K562 (cell line): Measurements from ENCODE around the gene TMEM147. TPM values are rescaled to one million over a fixed set of nuclear protein-coding genes. Genes with fewer than 3 reads are reported as not detected.
A peak's percentile ranks its signal among the peaks of the same experiment; 100 is the strongest.

Source experiments
- BHLHE40 ChIP-seq: IDR thresholded peaks from 2 replicates; pipeline ENCODE4 v1.6.1; 2011; ENCODE audit warnings: low read length, improper control_type of control experiment
- C11orf30 ChIP-seq: fragments of 450-650 bp; IDR thresholded peaks from 2 replicates; pipeline ENCODE4 v1.6.1; 2016; ENCODE audit warnings: low read depth, mild to moderate bottlenecking
- CREB3 ChIP-seq: fragments of 450-650 bp; conservative IDR thresholded peaks from 2 replicates; pipeline ENCODE4 v1.6.1; 2016; ENCODE audit warnings: missing genetic modification characterization, low read depth, mild to moderate bottlenecking, missing compliant biosample characterization, moderate library complexity
- CTCF ChIP-seq, 3 experiments: IDR thresholded peaks in 2 of 3; conservative IDR thresholded peaks in 1 of 3; 2 replicates each; pipeline ENCODE4 v1.5.1; 2011 to 2012; ENCODE audit warnings: low read length in 3 of 3, mild to moderate bottlenecking in 3 of 3, control low read depth in 2 of 3, improper control_type of control experiment in 1 of 3, inconsistent platforms in 1 of 3, low read depth in 1 of 3, mixed read lengths in 1 of 3, moderate library complexity in 1 of 3; ENCODE audit not compliant: insufficient read depth in 2 of 3
- GABPA ChIP-seq: fragments of 200-800 bp; sonication (Bioruptor generic); conservative IDR thresholded peaks from 2 replicates; pipeline ENCODE4 v1.6.1; 2016; ENCODE audit warnings: low read depth, missing genetic modification characterization, missing compliant biosample characterization
- L3MBTL2 ChIP-seq: fragments of 450-650 bp; IDR thresholded peaks from 2 replicates; pipeline ENCODE4 v1.6.1; 2016; ENCODE audit warnings: mild to moderate bottlenecking, moderate library complexity
- MTA2 ChIP-seq: fragments of 450-650 bp; IDR thresholded peaks from 2 replicates; pipeline ENCODE4 v1.6.1; 2016; ENCODE audit warnings: low read depth
- NFE2 ChIP-seq: IDR thresholded peaks from 2 replicates; pipeline ENCODE4 v1.6.1; 2014; ENCODE audit warnings: antibody characterized with exemption, low read depth
- POLR2AphosphoS5 ChIP-seq: IDR thresholded peaks from 2 replicates; pipeline ENCODE4 v1.6.1; 2011; ENCODE audit warnings: mild to moderate bottlenecking, low read depth, low read length, moderate library complexity; ENCODE audit not compliant: control insufficient read depth, insufficient read depth
- POLR3A ChIP-seq: IDR thresholded peaks from 2 replicates; pipeline ENCODE4 v1.6.1; 2011; ENCODE audit warnings: borderline replicate concordance, mild to moderate bottlenecking, moderate library complexity; ENCODE audit not compliant: insufficient read length, insufficient read depth; ENCODE audit errors: extremely low read depth
- SIN3A ChIP-seq, 2 experiments: fragments of 150-350 bp in 1 of 2; IDR thresholded peaks; 2 replicates each; pipeline ENCODE4 v1.6.1; 2011 to 2016; ENCODE audit warnings: borderline replicate concordance in 2 of 2, low read depth in 2 of 2, low read length in 2 of 2, mild to moderate bottlenecking in 2 of 2, moderate library complexity in 2 of 2; ENCODE audit not compliant: control insufficient read depth in 1 of 2
- TEAD4 ChIP-seq, 2 experiments: sonication (generic) in 1 of 2; formaldehyde crosslinking in 1 of 2; IDR thresholded peaks; 2 replicates each; pipeline versions ENCODE4 v1.6.1 to v1.8.0; 2012 to 2022; ENCODE audit warnings: borderline replicate concordance in 1 of 2, inconsistent platforms in 1 of 2, low read length in 1 of 2, mild to moderate bottlenecking in 1 of 2, missing genetic modification reagents in 1 of 2
- YY1 ChIP-seq, 3 experiments: IDR thresholded peaks; 2 replicates each; pipeline ENCODE4 v1.6.1; 2011; ENCODE audit warnings: low read length in 2 of 3, mild to moderate bottlenecking in 2 of 3, moderate library complexity in 2 of 3, borderline replicate concordance in 1 of 3, control low read depth in 1 of 3, low read depth in 1 of 3; ENCODE audit not compliant: insufficient read depth in 3 of 3, insufficient replicate concordance in 2 of 3, control insufficient read depth in 1 of 3, insufficient read length in 1 of 3; ENCODE audit errors: extremely low read depth in 1 of 3
- polyA plus RNA-seq, 8 experiments: library from polyadenylated mRNA; depleted of rRNA in 4 of 8; stranded (reverse) in 5 of 8; unstranded in 3 of 8; fragments of >200 nt; fragmentation: Nextera tagmentation in 2 of 8; fragmentation: Illumina TruSeq in 1 of 8; extraction: Ambion mirVana in 2 of 8; extraction: Trizol in 1 of 8; gene quantifications; 2 replicates each; pipeline versions ENCODE4 v1.2.1 to v1.2.3, GENCODE V29; 2011 to 2014; ENCODE audit warnings: inconsistent platforms in 1 of 8, missing spikeins in 1 of 8
- total RNA-seq, 7 experiments: library from RNA; depleted of rRNA in 6 of 7; stranded (reverse); fragments of >200 nt in 6 of 7; fragmentation: Illumina TruSeq in 2 of 7; extraction: Trizol in 2 of 7; gene quantifications; 2 replicates each; pipeline versions ENCODE4 v1.2.1 to v1.2.3, GENCODE V29; 2011 to 2021; ENCODE audit warnings: low replicate concordance in 1 of 7
- TF ChIP-seq, protein P1 (sequence below): fragments of 250-450 bp; sonication (Bioruptor Pico); IDR thresholded peaks from 2 replicates; pipeline ENCODE4 v1.8.0; 2021; ENCODE audit warnings: moderate library complexity, mild to moderate bottlenecking, inconsistent platforms
- TF ChIP-seq, protein P2 (sequence below): sonication (generic); formaldehyde crosslinking; IDR thresholded peaks from 2 replicates; pipeline ENCODE4 v1.8.0; 2022; ENCODE audit warnings: mild to moderate bottlenecking, missing genetic modification reagents
- TF ChIP-seq, protein P3 (sequence below), 2 experiments: fragments of 450-650 bp; conservative IDR thresholded peaks; 2 replicates each; pipeline ENCODE4 v1.6.1; 2017; ENCODE audit warnings: mild to moderate bottlenecking in 2 of 2, moderate library complexity in 2 of 2

TMEM147 gene
- total and polyA plus RNA-seq, 9 of the 15 experiments (the other 6 are each of a cell fraction or from before 2014, with no cell fraction given) = 73.8 to 194 (median 142) TPM

- TF ChIP-seq CTCF (IDR thresholded peaks at IDR 0.05 in 2 of 3, conservative IDR thresholded peaks at IDR 0.05 in 1 of 3; ENCODE audit: insufficient read depth in 2 of 3, low read depth in 1 of 3, low read length in 3 of 3) (peak; percentile 59 to 65 (median 61); a peak in 5 of 6 replicates), NFE2 (no peak), C11orf30 (no peak), CREB3 (tag) (no peak), L3MBTL2 (0 out of 2 replicates have a peak, but pooled peaks have one; percentile 40), SIN3A (IDR thresholded peaks at IDR 0.05; ENCODE audit: borderline replicate concordance in 2 of 2, control insufficient read depth in 1 of 2, low read depth in 2 of 2, low read length in 2 of 2) (no peak), POLR3A (no peak), POLR2AphosphoS5 (no peak), YY1 (IDR thresholded peaks at IDR 0.05; ENCODE audit: borderline replicate concordance in 1 of 3, control insufficient read depth in 1 of 3, extremely low read depth in 1 of 3, insufficient read depth in 3 of 3, insufficient read length in 1 of 3, insufficient replicate concordance in 2 of 3, low read depth in 1 of 3, low read length in 2 of 3) (no peak), GABPA (no peak), MTA2 (no peak), TEAD4 (IDR thresholded peaks at IDR 0.05; ENCODE audit: low read length) (no peak), TEAD4 (CRISPR knock-in tag; IDR thresholded peaks at IDR 0.05; ENCODE audit: borderline replicate concordance) (no peak), BHLHE40 (peak; percentile 22; the same call in 1 of the 2 replicates)
- TF ChIP-seq, protein P1, sequence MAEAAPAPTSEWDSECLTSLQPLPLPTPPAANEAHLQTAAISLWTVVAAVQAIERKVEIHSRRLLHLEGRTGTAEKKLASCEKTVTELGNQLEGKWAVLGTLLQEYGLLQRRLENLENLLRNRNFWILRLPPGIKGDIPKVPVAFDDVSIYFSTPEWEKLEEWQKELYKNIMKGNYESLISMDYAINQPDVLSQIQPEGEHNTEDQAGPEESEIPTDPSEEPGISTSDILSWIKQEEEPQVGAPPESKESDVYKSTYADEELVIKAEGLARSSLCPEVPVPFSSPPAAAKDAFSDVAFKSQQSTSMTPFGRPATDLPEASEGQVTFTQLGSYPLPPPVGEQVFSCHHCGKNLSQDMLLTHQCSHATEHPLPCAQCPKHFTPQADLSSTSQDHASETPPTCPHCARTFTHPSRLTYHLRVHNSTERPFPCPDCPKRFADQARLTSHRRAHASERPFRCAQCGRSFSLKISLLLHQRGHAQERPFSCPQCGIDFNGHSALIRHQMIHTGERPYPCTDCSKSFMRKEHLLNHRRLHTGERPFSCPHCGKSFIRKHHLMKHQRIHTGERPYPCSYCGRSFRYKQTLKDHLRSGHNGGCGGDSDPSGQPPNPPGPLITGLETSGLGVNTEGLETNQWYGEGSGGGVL (CRISPR knock-in tag) = no peak
- TF ChIP-seq, protein P2, sequence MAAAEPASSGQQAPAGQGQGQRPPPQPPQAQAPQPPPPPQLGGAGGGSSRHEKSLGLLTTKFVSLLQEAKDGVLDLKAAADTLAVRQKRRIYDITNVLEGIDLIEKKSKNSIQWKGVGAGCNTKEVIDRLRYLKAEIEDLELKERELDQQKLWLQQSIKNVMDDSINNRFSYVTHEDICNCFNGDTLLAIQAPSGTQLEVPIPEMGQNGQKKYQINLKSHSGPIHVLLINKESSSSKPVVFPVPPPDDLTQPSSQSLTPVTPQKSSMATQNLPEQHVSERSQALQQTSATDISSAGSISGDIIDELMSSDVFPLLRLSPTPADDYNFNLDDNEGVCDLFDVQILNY (CRISPR knock-in tag) = no peak
- TF ChIP-seq, protein P3, sequence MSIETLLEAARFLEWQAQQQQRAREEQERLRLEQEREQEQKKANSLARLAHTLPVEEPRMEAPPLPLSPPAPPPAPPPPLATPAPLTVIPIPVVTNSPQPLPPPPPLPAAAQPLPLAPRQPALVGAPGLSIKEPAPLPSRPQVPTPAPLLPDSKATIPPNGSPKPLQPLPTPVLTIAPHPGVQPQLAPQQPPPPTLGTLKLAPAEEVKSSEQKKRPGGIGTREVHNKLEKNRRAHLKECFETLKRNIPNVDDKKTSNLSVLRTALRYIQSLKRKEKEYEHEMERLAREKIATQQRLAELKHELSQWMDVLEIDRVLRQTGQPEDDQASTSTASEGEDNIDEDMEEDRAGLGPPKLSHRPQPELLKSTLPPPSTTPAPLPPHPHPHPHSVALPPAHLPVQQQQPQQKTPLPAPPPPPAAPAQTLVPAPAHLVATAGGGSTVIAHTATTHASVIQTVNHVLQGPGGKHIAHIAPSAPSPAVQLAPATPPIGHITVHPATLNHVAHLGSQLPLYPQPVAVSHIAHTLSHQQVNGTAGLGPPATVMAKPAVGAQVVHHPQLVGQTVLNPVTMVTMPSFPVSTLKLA (conservative IDR thresholded peaks at IDR 0.05) = peak; percentile 41 to 72; a peak in 3 of 4 replicates
Measured at GRCh38 chr19:35555301-35556005, 10.0 kb downstream of the TMEM147 start (continued).
